Skin epidermis (tissue), 12 donors: ENCODE results near the gene EPYC.
"Not testable (repeated sequence)": the region's sequence is repeated elsewhere in the genome, so short reads cannot be mapped to it uniquely, and the experiment has no call there.

Source experiments
- H3K27ac ChIP-seq, 21 experiments: fragments of 200-600 bp; sonication (generic) in 11 of 21; one replicate each; pipeline ENCODE4 v1.5.0; 2020; ENCODE audit warnings: mild to moderate bottlenecking in 3 of 21, inconsistent platforms in 2 of 21, moderate library complexity in 2 of 21
- H3K4me3 ChIP-seq, 7 experiments: fragments of 200-600 bp; sonication (generic) in 2 of 7; one replicate each; pipeline ENCODE4 v1.5.0; 2020; ENCODE audit warnings: inconsistent platforms in 2 of 7, mild to moderate bottlenecking in 2 of 7, moderate library complexity in 1 of 7

EPYC gene

GRCh38 chr12:90995010-90995409 is 9.8 kb downstream of the EPYC start:
- H3K27ac ChIP-seq, result no peak overlapping the region

GRCh38 chr12:90991952-90992465 is 12.8 kb downstream of the EPYC start:
- no peak overlapping the region for H3K27ac ChIP-seq

More at GRCh38 chr12:90995010-90995409, 9.8 kb downstream of the EPYC start:
- no peak overlapping the region for H3K4me3 ChIP-seq

GRCh38 chr12:90990611-90991010 is 14.2 kb downstream of the EPYC start:
- no peak overlapping the region for H3K27ac ChIP-seq

More at GRCh38 chr12:90991952-90992465, 12.8 kb downstream of the EPYC start:
- no peak overlapping the region for H3K4me3 ChIP-seq

GRCh38 chr12:90989686-90990111 is 15.1 kb downstream of the EPYC start:
- no peak overlapping the region for H3K4me3 ChIP-seq
- peak overlapping the region in 1 of 21 experiments; percentile 34 for H3K27ac ChIP-seq

More at GRCh38 chr12:90990611-90991010, 14.2 kb downstream of the EPYC start:
- H3K4me3 ChIP-seq, result no peak overlapping the region

GRCh38 chr12:90987520-90987919 is 17.3 kb downstream of the EPYC start:
- Histone ChIP-seq H3K27ac (no peak overlapping the region), H3K4me3 (no peak overlapping the region)

GRCh38 chr12:90987101-90987500 is 17.7 kb downstream of the EPYC start:
- H3K4me3 ChIP-seq, result no peak overlapping the region

GRCh38 chr12:90985331-90985730 is 19.4 kb downstream of the EPYC start:
- H3K27ac ChIP-seq, H3K4me3 ChIP-seq: not testable (repeated sequence)

More at GRCh38 chr12:90987101-90987500, 17.7 kb downstream of the EPYC start:
- H3K27ac ChIP-seq, result no peak overlapping the region

GRCh38 chr12:90984114-90984513 is 20.7 kb downstream of the EPYC start:
- no peak overlapping the region for H3K4me3 ChIP-seq
- no peak overlapping the region for H3K27ac ChIP-seq

GRCh38 chr12:90982170-90982569 is 22.6 kb downstream of the EPYC start:
- H3K27ac ChIP-seq, result no peak overlapping the region
- no peak overlapping the region for H3K4me3 ChIP-seq

- H3K27ac ChIP-seq, result peak overlapping the region in 5 of 21 experiments; percentile 7 to 65 (median 16)
Observed at GRCh38 chr12:90979951-90980350, 24.8 kb downstream of the EPYC start.

GRCh38 chr12:90979019-90979418 is 25.8 kb downstream of the EPYC start:
- peak overlapping the region in 6 of 21 experiments; percentile 8 to 65 (median 34) for H3K27ac ChIP-seq
- H3K4me3 ChIP-seq, result no peak overlapping the region

More at GRCh38 chr12:90979951-90980350, 24.8 kb downstream of the EPYC start:
- no peak overlapping the region for H3K4me3 ChIP-seq

- no peak overlapping the region for H3K4me3 ChIP-seq
- peak overlapping the region in 5 of 21 experiments; percentile 8 to 65 (median 10) for H3K27ac ChIP-seq
Observed at GRCh38 chr12:90978117-90978770, 26.5 kb downstream of the EPYC start.

GRCh38 chr12:90977224-90977623 is 27.5 kb downstream of the EPYC start:
- peak overlapping the region in 2 of 21 experiments; percentile 22 to 26 for H3K27ac ChIP-seq
- no peak overlapping the region for H3K4me3 ChIP-seq

GRCh38 chr12:90974286-90974685 is 30.5 kb downstream of the EPYC start:
- peak overlapping the region in 3 of 21 experiments; percentile 19 to 48 (median 30) for H3K27ac ChIP-seq
- no peak overlapping the region for H3K4me3 ChIP-seq

- no peak overlapping the region for H3K27ac ChIP-seq
- H3K4me3 ChIP-seq, result no peak overlapping the region
Observed at GRCh38 chr12:90972226-90972625, 32.5 kb downstream of the EPYC start.

GRCh38 chr12:90970911-90971310 is 33.9 kb downstream of the EPYC start:
- Histone ChIP-seq H3K27ac (peak overlapping the region in 1 of 21 experiments; percentile 8), H3K4me3 (no peak overlapping the region)

- no peak overlapping the region for H3K4me3 ChIP-seq
Observed at GRCh38 chr12:90970471-90970870, 34.3 kb downstream of the EPYC start.

GRCh38 chr12:90969851-90970250 is 34.9 kb downstream of the EPYC start:
- Histone ChIP-seq H3K4me3 (no peak overlapping the region), H3K27ac (no peak overlapping the region)

More at GRCh38 chr12:90970471-90970870, 34.3 kb downstream of the EPYC start:
- H3K27ac ChIP-seq, result peak overlapping the region in 1 of 21 experiments; percentile 8

GRCh38 chr12:90969346-90969745 is 35.4 kb downstream of the EPYC start:
- H3K27ac ChIP-seq, result no peak overlapping the region
- H3K4me3 ChIP-seq, result no peak overlapping the region

- Histone ChIP-seq H3K4me3 (no peak overlapping the region), H3K27ac (no peak overlapping the region)
Observed at GRCh38 chr12:90965204-90965603, 39.6 kb downstream of the EPYC start.

GRCh38 chr12:90964616-90965015 is 40.2 kb downstream of the EPYC start:
- no peak overlapping the region for H3K4me3 ChIP-seq
- no peak overlapping the region for H3K27ac ChIP-seq
